GM21576 (cell line): ENCODE measurements around the gene MGRN1.

ENCODE experiments used
- ATAC-seq: cut with Tn5 transposase; IDR thresholded peaks from one replicate; pipeline ENCODE4 v1.9.1; 2021; ENCODE audit warnings: mild to moderate bottlenecking, moderate library complexity; ENCODE audit not compliant: unreplicated experiment

MGRN1 gene

GRCh38 chr16:4603624-4604170 is 20.9 kb upstream of the MGRN1 start:
- no peak for ATAC-seq

DNA sequence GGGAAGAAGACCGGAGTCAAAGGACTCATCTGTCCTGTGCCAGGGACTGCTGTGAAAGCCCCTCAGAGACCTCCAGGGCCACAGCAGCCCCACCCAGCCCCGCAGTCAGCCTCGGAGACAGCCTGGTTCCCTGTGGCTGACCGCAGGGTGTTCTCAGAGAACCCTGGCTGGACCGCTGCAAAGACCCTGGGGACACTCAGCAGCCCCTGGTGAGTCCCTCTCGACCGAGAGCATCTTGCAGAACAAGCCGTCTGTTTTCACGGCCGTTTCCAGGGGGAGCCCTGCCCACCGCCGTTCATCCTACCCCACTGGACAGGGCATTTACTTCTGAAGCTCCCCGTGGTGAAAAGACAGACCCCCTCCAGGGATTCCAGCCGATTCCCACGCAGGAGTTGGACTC is 20.2 kb upstream of the MGRN1 start:
- ATAC-seq = no peak

DNA sequence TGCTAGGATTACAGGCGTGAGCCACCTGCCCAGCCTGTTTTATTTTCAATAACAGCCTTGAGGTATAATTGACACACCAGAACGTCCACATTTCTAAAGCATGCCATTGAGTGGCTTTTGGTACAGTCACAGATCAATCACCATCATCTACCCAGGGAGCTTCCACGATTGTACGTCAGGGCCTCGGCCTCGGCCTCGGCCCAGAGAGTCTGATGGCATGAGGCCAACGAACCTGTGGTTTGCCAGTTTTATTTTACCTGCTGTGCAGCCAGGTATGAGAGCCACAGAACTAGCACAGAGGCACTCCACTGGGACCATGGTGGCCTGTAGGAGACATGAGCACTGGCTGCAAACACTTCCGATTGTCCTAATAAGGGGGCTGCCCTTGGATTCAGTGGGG is 18.3 kb upstream of the MGRN1 start:
- no peak for ATAC-seq

- ATAC-seq = no peak
Observed at GRCh38 chr16:4607841-4608703, 16.6 kb upstream of the MGRN1 start.

DNA sequence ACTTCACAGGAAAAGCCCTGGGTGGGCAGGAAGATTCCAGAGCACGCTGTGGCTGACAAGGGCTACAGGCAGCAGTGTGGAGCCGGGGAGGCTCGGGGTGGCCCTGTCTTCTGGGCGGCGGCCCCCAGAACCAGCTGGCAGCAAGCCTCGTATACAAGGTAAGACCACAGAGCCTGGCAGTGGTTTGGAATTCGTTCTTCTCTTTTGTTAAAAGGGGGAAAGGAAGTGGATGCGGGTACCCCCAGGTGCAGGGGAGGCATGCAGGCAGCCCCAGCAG is 16.0 kb upstream of the MGRN1 start:
- no peak for ATAC-seq

DNA sequence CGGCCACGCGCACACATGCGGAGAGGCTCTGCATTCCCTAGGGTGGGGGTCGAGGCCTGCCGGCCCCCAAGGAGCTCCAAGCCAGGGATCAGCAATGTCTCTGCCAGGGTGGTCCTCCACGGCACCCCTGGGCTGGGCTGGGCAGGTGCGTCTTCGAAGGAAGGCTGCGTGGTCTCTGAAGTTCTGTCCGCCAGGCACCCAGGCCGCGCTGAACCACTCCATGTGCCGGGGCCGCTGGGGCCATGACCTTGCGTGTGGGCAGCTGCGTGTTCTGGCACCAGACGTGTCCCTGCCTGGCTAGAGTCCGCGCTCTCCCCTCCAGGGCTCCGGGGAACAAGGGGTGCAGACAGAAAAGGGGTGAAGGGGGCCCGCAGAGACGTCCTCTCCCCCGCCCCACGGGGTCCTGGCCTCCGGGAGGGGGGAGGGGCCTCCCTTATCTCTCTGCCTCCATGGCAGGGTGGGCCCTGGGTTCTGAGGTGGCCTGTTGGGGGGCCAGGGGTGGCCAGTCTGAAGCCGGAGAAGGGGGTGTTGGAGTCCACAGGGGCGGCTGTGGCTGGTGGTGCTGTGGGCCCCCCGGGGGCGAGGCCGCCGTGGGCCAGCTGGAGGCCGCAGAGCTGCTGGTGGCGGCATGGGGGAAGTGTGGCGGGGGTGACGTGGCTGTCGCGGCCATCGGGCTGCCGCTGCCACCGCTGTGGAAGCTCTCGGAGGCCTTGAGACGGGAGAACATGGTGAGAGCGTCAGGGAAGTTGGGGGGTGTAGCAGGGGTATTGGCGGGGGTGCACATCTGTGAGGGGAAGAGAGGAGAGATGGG is 15.2 kb upstream of the MGRN1 start:
- ATAC-seq = no peak

- no peak for ATAC-seq
Observed at GRCh38 chr16:4610011-4611005, 14.3 kb upstream of the MGRN1 start.

DNA sequence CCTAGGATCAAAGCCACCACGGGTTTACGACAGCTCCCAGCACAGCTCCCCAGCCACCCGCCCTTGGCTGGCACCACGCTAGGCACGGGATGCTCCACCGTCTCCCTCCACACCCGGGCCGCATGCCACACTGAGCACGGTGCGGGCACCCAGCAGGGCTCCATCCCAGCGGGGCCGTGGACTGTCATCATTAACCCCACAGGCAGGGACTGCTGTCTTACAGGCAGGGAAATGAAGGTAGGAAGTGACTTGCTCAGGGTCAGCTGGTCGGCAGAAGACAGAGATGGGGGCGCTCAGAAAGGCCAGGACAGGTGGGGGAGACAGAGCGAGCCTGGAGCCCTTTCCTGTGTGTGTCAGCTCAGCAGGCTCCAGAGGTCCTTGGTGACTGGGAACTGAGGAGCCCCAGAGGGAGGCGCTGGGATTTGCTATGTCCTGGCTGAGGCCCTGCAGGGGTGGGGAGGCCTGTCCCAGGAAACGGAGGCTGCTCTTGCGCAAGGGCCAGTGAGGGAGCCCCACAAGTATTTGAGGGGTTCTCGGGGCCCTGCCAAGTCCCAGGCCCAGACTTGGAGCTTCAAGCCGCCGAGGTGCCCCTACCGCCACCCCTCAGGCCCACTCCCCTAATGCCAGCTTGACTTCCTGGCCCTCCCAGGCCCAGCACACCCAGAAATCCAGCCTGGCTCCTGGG is 13.1 kb upstream of the MGRN1 start:
- ATAC-seq = no peak

DNA sequence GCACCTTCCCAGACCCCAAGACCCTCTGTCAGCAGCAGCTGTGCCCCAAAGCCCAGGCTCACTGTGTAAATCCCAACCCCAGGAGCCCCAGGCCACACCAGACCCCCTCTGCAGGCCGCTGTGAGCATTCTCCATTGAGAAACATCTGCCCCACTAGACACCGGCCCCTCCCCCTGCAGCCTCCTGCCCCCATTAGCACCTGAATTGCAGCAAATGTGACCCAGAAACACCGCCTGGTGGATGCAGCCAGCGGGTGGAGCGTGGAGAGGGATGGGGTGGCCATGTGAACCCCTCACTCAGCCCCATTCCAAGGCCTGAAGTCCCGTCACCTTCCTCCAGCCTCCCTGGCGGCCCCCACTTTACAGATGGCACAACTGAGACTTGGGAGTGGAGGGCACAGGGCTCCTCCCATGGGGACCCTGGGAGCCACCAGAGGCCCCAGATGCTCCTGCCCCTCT is 12.1 kb upstream of the MGRN1 start:
- ATAC-seq = no peak

DNA sequence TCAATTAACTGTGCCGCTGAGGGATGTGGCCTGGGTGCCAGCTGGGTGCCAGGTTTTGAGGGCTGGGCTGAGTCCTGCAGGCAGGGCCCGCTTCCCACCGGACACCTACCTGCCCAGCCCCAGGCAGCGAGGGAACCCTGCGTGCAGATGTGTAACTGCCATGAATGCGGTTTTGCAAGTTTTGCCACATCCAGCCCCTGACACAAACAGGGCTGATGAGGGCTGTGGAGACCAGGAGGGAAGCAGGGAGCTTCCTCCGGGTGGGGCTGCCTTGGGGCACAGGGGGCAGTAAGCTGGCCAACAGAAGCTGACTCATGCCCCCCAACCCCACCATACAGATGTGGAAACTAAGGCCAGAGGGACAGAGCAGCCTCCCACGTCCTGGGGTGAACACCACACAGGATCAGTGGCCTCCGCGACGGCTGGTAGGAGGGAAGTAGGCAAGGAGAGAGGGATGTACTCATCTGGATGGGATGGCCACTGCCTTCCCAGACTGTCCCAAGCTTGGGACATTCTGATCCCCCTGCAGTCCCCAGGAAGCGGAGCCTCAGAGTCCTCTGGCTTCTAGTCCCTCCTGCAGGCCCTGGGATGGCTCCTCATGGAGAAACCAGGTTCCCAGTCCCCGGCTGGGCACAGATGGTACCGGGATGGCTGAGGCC is 11.5 kb upstream of the MGRN1 start:
- ATAC-seq = no peak

- no peak for ATAC-seq
Observed at GRCh38 chr16:4613636-4614570, 10.7 kb upstream of the MGRN1 start.

DNA sequence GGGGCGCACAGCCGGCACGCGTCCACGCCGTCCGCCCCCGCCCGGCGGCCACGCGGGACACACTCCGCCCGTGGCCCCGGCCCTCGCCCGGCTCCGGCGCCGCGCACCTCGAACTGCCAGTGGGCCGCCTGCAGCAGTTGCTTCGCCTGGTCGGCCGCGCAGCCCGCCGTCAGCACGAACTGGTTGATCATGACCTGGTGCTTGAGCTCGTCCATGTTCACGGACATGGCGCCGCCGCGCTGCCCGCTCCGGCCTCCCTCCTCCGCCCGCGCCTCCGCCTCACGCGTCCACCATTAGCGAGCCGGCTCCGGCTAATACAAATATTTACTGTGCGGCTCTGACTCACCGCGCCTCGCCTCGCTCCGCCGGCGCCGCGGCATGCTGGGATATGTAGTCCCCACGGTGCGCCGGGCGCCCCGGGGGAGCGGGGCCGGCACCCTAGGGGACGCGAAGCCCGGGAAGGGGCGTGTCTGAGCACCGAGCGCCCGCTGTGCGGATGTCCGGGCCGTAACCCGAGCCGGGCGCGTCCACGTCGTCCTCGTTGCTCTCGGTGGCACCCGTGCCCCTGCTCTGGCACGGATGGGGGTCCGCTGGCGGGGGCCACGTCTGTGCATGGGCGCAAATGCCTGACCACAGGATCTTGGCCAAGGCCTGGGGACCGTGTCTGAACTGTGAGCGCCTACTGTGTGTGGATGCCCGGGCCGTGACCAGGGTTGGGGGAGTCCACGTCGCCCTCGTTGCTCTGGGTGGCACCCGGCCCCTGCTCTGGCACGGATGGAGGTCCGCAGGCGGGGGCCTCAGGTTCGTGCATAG is 9.8 kb upstream of the MGRN1 start, which contains the start of gene UBALD1:
Gene UBALD1, minus strand, starts transcription at position 318 of the 813 bp plus-strand sequence. Its CDS starts 91 bp downstream, at position 227.
- ATAC-seq = peak; percentile 47

DNA sequence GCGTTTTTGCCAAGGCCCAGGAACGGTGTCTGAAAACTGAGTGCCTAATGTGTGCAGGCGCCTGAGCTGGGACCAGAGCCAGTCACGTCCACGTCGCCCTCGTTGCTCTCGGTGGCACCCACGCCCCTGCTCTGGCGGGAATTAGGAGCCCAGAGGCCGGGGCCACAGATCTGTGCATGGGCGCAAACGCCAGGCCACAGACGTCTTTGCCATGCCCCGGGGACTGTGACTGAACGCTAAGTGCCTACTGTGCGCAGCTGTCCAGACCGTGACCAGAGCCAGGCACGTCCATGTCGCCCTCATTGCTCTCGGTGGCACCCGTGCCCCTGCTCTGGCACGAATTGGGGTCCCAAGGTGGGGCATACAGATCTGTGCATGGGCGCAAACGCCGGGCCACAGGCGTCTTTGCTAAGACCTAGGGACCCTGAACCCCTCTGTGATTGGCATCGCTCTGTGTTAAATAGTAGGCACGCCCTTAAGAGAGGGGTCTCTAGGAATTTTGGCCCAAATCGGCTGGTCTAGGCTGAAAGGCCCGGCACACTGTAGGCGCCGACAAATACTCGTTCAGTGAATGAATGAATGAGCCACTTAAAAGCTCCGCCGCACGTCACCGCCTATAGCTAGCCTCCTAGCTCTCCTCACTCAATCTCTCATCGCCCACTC is 9.1 kb upstream of the MGRN1 start:
- ATAC-seq = no peak

- ATAC-seq = peak; percentile 70
Observed at GRCh38 chr16:4616047-4616811, 8.4 kb upstream of the MGRN1 start.

DNA sequence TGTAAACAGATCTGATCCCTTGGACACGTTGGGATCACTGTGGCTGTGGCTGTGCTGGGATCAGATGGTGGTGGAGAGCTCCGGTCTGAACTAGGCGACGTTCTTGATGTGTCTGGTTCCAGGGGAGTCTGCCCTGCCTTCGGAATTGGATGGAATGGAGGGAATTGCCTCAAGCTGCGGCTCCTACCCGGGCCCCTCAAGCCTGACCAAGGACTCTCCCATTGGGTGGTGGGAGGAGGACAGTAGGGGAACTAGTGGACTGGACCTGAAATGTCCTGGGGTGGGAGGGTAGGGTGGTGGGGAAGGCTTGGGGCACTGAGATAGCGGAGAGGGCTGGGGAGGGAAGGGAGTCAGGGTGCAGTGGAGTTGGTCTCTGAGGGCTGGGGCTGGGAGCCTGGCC is 6.7 kb upstream of the MGRN1 start:
- ATAC-seq = no peak
